Fibroblast of lung (primary cell): ENCODE measurements around the gene ZNF391.

Experiments used
- EZH2 ChIP-seq: IDR thresholded peaks from 2 replicates; pipeline ENCODE4 v1.5.1; 2012; ENCODE audit warnings: low read length, control low read depth, mild to moderate bottlenecking; ENCODE audit errors: missing control alignments
- TF ChIP-seq, protein P1 (sequence below), 2 donors: IDR thresholded peaks in 1 of 2; conservative IDR thresholded peaks in 1 of 2; 1 replicate in 1 of 2; 2 replicates in 1 of 2; pipeline ENCODE4 v1.5.1; 2011 to 2012; ENCODE audit warnings: low read length in 2 of 2, control low read depth in 1 of 2, inconsistent platforms in 1 of 2, low read depth in 1 of 2, mild to moderate bottlenecking in 1 of 2

DNA sequence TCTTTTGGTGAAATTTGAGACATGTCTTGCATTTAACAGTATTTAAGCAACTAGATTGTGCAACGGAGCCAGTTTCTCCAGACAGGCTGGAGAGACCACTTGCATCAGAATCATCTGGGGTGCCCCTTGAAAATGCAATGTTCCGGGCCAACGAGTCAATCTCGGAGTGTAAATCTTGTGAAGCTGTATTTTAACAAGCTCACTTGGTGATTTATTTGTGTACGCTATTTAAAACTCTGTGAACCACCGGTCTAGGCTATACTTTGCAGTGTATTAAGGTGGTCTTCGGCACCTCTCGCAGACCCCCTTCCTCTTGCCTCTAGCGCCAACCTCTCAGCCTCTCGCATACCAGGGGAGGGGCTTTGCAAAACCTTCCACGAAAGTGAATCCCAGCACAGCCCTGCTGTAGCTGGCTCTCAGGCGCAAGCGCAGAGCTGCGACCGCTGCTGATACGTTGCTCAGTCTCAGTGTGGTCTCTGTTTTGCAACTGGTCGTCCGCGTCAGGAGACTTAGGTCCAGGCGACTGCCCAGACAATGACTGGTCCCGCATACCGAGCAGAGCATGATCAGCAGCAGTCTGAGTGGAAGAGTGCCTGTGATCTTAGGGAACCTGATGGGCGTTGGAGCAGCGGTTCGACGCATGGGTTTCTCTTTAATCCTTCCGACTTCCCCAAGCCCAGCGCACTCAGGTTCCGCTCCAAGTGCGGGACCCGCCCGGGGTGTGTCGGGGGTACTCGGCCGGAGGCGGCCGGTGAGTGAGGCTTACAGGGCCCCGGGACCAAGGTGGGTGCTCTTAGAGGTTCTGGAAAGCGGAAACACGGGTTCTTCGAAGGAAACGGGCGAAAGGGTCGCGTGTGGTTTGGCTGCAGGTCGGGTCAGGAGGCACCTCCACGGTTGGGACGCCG, at the start of gene ZNF391:
- TF ChIP-seq, protein P1, sequence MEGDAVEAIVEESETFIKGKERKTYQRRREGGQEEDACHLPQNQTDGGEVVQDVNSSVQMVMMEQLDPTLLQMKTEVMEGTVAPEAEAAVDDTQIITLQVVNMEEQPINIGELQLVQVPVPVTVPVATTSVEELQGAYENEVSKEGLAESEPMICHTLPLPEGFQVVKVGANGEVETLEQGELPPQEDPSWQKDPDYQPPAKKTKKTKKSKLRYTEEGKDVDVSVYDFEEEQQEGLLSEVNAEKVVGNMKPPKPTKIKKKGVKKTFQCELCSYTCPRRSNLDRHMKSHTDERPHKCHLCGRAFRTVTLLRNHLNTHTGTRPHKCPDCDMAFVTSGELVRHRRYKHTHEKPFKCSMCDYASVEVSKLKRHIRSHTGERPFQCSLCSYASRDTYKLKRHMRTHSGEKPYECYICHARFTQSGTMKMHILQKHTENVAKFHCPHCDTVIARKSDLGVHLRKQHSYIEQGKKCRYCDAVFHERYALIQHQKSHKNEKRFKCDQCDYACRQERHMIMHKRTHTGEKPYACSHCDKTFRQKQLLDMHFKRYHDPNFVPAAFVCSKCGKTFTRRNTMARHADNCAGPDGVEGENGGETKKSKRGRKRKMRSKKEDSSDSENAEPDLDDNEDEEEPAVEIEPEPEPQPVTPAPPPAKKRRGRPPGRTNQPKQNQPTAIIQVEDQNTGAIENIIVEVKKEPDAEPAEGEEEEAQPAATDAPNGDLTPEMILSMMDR (conservative IDR thresholded peaks at IDR 0.05 in 1 of 2, IDR thresholded peaks at IDR 0.05 in 1 of 2; ENCODE audit: low read depth in 1 of 2, low read length in 2 of 2), result no peak
- no peak for TF ChIP-seq EZH2
